Stimulated activated CD4-positive, alpha-beta T cell treated with anti-CD3 and anti-CD28 coated beads, Interleukin-4, amount 100 ng/mL, for 4 hours (primary cell): Measurements from ENCODE around the gene AGPAT3.

Experiments used
- DNase-seq, 2 experiments: peaks; one replicate each; pipeline ENCODE4 v3.0.0-alpha.2; 2020

AGPAT3 gene

DNA sequence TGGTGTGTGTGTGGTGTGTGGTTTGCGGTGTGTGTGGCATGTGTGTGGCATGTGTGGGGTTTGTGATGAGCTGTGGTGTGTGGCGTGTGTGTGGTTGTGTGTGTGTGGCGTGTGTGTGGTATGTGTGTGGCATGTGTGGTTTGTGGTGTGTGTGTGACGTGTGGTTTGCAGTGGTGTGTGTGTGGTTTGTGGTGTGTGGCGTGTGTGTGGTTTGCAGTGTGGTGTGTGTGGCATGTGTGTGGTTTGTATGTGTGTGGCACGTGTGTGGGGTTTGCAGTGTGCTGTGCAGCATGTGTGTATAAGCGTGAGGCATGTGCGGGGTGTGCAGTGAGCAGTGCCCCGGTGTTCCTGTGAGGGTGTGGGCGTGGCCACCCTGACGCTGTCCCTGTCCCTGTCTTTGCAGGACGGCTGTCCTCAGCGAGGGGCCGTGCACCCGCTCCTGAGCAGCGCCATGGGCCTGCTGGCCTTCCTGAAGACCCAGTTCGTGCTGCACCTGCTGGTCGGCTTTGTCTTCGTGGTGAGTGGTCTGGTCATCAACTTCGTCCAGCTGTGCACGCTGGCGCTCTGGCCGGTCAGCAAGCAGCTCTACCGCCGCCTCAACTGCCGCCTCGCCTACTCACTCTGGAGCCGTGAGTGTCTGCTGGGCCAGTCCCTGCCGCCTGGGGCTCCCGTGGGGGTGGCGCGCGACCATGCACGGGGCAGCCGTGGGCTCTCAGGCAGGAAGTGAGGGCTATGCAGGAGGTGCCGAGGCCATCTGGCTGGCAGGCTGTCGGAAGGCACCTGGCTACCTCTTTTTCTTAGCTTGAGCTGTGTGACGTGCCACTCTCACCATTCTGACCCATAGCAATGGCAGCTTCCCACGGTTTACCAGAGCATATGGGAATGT is 94.5 kb downstream of the AGPAT3 start:
- no peak for DNase-seq

DNA sequence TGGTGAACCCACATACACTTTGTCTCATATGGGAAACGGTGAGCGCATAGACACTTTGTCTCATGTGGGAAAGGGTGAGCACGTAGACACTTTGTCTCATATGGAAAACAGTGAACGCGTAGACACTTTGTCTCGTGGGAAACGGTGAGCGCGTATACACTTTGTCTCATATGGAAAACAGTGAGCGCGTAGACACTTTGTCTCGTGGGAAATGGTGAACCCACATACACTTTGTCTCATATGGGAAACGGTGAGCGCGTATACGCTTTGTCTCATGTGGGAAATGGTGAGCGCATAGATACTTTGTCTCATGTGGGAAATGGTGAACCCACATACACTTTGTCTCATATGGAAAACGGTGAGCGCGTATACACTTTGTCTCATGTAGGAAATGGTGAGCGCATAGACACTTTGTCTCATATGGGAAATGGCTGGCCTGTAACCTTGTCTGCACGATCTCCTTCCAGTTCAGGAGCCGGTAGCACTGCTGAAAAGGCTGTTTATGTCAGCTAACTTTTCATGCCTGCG is 96.4 kb downstream of the AGPAT3 start:
- peak in 1 of 2 experiments; percentile 15 for DNase-seq

DNA sequence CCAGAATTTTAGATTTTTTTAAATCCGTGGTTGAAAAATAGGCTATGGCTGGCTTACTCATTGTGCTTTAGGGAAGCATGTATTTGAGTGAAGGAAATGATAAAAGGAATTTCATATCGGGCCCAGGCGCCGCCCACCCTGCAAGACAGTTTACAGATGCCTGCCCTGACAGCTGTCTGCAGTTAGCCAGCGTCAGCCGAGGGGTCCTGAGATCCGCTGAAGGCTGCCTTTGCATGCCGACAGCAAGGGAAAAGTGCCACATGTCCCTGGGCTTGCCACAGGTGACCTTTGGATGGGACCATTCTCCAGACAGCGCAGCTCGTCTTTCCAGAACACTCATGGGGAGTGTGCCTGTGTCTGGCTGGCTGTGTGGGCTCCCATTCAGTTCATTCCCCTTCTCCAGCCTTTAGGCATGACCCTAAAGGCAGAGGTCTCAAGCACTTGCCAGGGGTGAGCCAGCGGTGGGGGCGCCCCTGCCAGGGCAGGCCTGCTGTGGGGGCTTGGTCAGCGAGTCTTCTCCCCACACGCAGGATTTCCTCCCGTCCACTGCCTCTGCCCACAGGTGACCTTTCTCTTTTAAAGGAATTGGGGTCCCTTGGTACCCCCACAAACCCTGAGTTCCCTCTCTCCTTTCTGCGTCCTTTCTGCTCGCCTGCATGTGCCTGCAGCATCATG is 101.0 kb downstream of the AGPAT3 start:
- no peak for DNase-seq

DNA sequence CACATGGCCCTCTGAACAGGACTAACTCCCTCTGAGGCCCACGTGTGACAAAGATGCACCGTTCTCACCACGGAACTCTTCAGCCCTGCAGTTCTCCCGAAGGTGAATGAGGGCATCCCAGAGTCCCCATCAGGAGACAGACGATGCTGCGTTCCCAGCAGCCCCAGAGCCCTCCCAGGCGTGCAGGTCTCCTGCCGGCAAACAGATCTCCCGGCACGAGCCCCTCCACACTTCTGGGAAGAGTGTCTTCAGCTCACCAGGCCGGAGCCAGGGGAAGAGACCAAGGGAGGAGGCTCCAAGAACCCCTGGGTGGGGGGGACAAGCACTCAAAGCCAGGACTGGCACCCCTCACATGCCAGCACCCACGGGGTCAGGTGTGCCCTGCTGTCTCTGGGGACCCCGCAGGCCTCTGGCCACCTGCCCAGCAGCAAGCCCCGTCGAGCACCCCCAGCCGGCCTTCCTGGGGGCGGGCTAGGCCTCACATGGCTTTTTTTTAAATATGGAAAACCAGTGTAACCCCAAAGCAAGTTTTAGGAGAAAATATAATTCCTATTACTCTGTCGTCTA is 102.0 kb downstream of the AGPAT3 start:
- DNase-seq = no peak

DNA sequence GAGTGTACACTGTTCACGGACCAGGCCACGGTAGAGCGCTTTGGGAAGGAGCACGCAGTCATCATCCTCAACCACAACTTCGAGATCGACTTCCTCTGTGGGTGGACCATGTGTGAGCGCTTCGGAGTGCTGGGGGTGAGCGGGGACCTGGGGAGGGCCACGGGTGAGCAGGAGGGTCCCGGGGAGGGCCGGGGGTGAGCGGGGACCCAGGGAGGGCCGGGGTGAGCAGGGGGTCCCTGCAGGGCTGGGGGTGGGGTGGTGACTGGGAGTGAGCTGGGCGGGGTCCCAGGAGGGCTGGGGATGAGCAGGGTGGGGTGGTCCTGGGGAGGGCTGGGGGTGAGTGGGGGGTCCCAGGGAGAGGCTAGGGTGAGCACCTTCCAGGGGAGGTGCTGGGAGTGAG is 103.0 kb downstream of the AGPAT3 start:
- DNase-seq = no peak

DNA sequence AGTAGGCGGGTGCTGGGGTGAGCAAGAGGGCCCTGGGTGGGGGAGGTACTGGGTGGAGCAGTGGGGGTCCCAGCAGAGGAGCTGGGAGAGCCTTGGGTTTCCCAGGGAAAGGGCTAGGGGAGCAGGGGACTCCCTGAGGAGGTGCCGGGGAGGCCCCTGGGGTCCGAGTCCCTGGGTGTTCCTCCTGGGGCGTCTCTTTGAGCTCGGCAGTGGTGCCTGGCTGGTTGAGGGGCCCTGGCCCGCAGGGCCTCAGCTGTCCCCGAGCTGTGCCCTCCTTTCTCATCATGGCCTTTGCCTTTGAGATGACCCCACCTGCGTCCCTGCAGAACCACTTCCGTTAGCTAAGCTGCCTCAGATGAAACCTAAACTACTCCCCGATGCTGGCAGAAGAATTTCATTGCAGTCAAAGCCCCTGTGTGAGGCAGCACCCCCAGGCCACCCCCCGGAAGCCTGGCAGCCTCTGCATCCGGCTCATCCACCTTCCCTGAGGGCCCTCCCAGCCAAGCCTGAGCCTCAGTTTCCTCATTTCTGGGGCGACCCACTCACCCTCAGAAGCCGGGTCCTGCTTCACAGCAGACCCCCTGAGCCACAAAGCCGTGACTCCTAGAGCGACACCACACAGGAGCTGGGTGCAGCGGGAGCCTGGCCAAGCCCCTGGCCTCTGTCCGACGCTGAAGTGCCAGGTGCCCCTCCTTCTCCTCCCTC is 103.5 kb downstream of the AGPAT3 start:
- DNase-seq = no peak

DNA sequence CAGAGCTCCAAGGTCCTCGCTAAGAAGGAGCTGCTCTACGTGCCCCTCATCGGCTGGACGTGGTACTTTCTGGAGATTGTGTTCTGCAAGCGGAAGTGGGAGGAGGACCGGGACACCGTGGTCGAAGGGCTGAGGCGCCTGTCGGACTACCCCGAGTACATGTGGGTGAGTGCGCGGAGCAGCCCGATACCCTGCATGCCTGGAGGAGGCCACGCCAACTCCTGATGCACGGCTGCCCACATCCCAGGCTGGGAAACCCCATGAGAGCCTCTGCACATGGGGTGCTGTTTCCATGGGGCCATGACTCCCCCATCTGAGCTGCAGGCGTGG is 104.1 kb downstream of the AGPAT3 start:
- no peak for DNase-seq

DNA sequence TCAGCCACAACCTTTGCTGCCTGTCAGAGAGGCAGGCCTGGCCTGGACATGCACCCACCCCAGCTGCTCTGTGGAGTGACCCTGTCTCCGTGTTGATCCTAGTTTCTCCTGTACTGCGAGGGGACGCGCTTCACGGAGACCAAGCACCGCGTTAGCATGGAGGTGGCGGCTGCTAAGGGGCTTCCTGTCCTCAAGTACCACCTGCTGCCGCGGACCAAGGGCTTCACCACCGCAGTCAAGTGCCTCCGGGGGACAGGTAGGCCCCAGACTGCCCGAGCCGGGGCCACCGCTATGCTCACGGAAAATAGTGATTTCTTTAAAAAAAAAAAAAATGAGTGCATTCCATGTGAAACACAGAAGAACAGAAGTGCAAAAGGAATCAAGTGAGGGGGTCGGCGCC is 105.5 kb downstream of the AGPAT3 start:
- DNase-seq = no peak

DNA sequence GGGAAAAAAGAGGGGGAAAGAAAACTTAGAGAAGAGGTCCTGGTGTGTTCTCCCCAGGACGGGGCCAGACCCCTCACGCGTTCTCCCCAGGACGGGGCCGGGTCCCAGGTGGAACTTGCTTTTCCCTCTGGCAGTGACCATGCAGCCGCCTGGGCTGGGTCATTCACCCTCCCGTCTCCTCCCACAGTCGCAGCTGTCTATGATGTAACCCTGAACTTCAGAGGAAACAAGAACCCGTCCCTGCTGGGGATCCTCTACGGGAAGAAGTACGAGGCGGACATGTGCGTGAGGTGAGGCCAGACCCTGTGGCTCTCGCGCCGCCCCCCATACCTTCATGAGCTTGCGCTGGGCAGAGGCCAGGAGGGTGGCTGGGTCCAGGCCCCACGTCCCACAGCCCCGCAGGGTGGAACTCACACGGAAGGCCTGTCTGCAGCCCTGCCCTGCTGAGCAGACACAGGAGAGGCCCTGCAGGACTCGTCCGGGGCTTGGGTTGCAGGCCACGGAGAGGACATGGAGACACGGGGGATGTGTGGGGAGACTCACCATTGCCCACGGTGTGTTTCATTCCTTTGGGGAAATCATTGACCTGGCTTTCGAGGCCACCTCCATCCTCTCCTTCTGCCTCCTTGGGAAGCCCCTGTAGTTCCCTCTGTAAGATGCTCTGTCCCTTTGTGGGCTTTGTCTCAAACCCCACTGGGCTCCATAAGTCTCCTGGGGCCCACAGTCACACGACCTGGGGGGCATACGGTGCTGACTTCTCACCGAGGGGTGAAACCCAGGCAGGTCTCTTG is 106.4 kb downstream of the AGPAT3 start:
- DNase-seq = no peak

DNA sequence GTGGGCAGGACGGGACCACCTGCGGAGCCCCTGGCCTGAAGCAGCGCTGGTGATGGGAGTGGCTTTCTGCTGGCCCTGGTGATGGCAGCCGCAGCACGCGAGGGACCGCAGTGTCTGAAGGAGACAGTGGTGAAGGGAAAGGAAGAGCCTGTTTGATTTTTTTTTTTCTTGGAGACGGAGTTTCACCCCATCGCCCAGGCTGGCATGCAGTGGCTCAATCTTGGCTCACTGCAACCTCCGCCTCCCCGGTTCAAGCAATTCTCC is 106.9 kb downstream of the AGPAT3 start:
- DNase-seq = no peak

DNA sequence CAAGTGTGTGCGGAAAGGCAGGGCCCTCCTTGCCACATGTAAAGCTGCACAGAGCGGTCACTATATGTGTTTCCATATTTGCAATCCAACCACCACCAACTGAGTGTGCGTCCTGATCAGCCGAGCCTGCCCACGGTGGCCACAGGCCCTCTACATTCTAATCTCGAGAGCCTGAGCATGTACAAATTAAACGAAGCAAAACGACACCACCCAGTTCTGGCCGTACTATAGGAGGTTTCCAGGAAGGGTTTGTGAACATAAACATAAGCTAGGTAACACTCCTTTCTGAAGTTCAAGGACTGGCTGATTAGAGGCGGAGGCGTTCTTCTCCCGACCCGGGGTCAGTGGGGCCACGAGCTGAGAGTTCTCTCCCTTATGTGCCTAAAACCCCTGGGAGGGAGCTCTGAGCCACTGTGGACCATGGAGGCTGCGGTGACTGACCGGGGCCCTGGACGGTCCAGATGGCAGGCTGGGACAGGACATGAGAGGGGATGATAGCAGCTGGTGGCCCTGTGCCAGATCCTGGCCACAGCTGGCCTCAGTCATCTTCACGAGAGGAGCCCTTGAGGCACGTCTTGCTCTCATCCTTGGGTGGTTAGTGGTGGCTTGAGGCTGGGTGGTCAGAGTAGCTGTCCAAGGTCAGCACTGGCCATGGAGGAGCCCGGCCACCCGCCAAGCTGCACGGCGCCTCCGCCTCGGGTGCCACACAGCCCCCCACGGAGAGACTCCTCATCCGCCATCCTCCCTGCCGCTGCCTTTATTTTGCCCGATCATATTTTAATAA is 108.0 kb downstream of the AGPAT3 start:
- DNase-seq = no peak

DNA sequence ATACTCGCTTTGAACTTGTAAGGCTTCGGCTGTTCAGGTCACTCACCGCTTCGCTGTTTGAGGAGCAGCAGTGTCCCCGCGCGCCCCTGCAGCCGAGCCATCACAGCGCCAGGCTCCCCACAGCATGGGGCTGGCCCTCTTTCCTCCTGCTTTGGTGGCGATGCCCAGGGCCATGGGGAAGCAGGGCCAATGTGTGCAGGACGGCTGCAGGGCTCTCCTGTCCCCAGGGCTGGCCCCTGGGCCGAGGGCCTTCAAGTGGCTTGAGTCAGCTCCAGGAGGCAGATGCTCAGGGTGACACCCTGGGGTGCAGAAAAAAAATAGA is 108.6 kb downstream of the AGPAT3 start:
- DNase-seq = no peak

DNA sequence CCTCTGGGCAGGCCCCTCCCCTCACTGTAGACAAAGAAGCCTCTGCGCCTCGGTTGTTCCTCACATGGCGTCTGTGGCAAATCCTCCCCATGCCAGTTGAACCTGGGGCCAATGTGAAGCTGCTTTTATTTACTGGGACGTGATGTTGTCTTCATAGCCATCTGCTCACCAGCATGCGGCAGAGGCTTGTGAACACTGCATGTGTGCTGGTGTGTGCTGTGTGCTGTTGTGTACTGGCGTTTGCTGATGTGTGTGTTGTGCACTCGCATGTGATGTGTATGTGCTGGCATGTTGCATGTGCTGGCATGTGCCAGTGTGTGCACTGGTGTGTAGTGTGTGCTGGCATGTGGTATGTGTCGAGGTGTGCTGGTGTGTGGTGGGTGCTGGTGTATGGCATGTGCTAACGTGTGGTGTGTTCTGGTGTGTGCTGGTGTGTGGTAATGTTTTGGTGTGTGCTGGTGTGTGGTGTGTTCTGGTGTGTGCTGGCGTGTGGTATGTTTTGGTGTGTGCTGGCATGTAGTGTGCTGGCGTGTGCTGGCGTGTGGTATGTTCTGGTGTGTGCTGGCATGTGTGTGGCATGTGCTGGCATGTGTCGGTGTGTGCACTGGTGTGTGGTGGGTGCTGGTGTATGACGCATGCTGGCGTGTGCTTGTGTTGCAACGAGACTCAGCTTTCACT is 109.9 kb downstream of the AGPAT3 start:
- no peak for DNase-seq

DNA sequence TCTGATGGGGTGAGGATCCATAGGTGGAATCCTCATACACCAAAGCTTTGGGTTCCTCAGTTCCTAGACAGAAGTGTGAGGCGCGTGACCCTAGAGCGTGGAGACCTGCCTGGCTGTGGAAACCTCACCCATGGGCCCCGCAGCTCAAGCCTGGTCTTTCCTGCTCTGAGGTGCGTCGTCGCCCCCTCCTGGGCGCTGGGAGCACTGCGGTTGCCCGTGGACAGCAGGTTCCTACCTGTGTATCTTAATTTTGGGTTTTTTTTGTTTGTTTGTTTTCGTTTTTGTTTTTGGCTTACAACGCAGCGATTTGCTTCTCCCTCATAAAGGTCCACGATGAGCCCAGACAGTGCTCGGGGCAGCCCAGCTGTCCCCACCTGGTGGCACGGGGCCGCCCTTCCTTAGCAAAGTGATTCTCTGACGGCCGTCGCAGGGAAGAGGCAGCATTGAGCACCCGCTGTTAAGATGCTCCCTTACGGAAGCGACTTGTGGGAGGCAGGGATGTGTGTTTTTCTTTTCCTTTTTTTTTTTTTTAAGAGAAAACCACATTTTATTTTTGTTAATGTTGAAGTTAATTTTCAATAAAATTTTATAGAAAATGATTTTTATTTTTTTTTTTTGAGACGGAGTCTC is 110.6 kb downstream of the AGPAT3 start:
- DNase-seq = peak; percentile 77 to 80

DNA sequence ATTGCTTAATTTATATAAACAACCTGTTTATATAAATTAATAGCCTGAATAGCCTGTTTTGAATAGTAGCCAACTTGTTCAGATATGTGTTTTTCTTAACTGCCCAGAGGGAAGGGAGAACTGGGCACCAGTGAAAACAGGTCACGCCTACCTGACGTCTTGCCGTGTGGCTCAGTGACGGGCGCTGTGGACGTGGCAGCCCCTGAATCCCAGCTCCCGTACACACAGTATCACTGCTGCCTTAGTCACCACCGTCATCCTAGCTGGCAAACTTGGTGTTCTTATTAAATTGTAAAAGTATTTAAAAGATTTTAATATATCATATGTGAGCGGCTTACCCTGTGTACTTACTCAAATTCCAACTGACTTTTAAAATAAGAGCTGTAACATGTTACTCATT is 111.6 kb downstream of the AGPAT3 start:
- no peak for DNase-seq

DNA sequence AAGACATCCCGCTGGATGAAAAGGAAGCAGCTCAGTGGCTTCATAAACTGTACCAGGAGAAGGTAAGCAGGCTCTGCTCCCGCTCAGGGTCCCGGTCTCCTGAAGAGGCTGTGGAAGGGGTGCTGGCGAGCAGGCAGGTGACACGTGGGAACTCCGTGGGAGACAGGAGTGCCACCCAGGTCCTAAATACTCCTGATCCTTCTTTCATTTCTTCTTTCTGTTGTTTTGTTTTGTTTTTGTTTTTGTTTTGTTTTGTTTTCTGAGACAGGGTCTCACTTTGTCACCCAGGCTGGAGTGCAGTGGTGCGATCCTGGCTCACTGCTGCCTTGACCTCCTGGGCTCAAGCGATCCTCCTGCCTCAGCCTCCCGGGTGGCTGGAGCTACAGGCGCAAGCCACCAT is 113.0 kb downstream of the AGPAT3 start:
- DNase-seq = no peak

DNA sequence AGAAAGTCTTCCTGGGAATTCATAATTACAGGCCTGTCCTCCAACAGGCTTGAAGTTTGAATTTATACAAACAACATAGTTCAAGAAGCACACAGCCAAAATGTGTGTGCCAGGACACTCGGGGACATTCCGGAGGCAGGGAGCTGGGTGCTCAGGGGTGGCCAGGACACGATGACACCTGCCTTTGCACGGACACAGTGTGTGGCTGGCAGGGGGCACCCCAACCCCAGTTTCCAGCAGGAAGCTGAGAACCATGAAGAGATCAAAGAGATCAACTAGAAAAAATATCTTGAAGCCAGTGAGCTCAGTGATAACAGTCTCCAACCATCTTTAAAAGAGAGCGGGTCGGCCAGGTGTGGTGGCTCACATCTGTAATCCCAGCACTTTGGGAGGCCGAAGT is 114.6 kb downstream of the AGPAT3 start:
- DNase-seq = no peak

DNA sequence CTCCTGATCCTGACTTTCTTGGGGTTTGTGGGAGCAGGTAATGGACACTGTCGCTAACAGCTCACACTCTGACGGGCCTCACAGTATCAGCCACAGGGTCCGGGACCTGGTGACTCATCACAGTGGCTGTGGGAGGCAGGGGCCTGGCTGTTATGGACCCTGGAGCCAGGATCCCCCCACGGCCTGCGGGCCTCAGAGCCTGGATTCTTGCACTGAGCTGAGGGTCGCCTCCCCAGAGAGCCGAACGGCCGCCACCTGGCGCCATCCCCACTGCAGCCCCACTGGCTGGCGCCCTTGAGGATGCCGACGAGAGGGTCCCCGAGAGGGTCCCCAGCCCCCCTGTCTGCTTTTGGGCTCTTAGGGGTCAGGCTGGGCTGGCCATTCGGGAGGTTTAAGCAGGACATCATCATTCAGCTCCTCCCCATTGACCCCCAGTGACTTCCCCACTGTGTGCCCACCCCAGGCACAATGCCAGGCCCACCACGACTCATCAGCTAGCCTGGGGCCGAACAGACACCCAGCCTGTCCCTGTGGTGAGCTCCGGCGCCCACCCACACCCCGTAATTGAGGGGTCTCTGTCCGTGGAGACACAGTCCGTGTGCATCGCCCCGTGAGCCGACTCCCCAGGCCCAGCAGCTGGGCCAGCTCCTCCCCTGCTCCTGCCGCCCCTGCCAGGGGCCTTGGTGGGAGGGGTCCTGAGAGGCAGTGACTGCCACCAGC is 116.3 kb downstream of the AGPAT3 start:
- DNase-seq = no peak

DNA sequence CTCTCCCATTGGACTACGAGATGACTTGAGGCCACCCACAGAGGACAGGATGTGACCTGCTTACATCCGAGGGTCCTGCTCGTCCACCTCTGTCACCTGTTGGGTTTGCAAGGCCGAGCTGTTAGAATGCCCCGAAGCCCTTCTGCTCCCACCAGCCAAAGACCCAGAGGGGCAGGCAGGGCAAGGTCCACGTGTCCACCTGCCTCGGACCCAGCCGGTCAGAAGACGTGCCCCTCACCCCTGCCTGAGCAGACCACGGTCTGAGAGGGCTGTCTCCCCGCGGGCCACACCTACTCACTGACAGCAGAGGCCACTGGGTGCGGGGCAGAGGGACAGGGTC is 116.8 kb downstream of the AGPAT3 start:
- DNase-seq = no peak

DNA sequence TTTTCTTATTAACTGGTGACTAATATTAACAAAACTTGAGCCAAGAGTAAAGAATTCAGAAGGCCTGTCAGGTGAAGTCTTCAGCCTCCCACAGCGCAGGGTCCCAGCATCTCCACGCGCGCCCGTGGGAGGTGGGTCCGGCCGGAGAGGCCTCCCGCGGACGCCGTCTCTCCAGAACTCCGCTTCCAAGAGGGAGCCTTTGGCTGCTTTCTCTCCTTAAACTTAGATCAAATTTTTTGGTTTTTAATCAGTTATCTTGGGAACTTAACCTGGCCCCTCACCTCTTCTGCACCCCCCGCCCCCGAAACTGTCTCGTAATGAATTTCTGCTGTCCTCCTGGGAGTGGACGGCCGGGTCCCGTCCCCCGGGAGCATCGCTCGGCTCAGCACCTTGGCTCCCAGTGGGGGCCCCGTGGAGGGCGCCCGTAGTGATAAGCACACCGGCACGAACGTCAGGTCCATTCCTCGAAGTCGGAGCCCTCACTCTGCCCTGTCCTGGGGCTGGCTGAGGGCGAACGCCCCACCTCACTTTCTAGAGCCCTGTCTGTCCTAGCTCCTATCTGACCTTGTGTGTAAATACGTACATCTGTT is 117.6 kb downstream of the AGPAT3 start:
- DNase-seq = no peak
